Psoas muscle (tissue), 8 donors: ENCODE measurements around the gene MOB3A. TPM values are rescaled to one million over a fixed set of nuclear protein-coding genes. Genes with fewer than 3 reads are reported as not detected.

Experiments
- ATAC-seq, 4 donors: fragments of 200-7000 bp; cut with Tn5 transposase; one replicate each; pipeline ENCODE4 v1.9.1; 2020; ENCODE audit warnings: moderate library complexity in 3 of 4, mild to moderate bottlenecking in 2 of 4
- DNase-seq, 2 donors: peaks; one replicate each; pipeline ENCODE4 v3.0.0-alpha.2; 2020
- H3K27ac ChIP-seq: fragments of 200-600 bp; one replicate; pipeline ENCODE4 v1.8.0; 2022
- H3K27me3 ChIP-seq, 3 donors: fragments of 200-600 bp in 1 of 3; one replicate each; pipeline versions ENCODE4 v1.6.1 to v1.8.0; 2013 to 2022; ENCODE audit warnings: low read length in 2 of 3, mild to moderate bottlenecking in 2 of 3, moderate library complexity in 1 of 3; ENCODE audit not compliant: insufficient read depth in 3 of 3
- H3K36me3 ChIP-seq, 2 donors: fragments of 200-600 bp in 1 of 2; one replicate each; pipeline versions ENCODE4 v1.6.1 to v1.8.0; 2013 to 2022; ENCODE audit warnings: low read depth in 1 of 2, mild to moderate bottlenecking in 1 of 2, moderate library complexity in 1 of 2; ENCODE audit not compliant: insufficient read depth in 1 of 2
- H3K4me1 ChIP-seq: fragments of 200-600 bp; one replicate; pipeline ENCODE4 v1.8.0; 2022
- H3K4me3 ChIP-seq: fragments of 200-600 bp; one replicate; pipeline ENCODE4 v1.8.0; 2022; ENCODE audit warnings: mild to moderate bottlenecking
- H3K9me3 ChIP-seq: fragments of 200-600 bp; one replicate; pipeline ENCODE4 v1.8.0; 2022
- CTCF ChIP-seq: fragments of 200-600 bp; IDR thresholded peaks from one replicate; pipeline ENCODE4 v1.8.0; 2022; ENCODE audit warnings: antibody characterized with exemption
- WGBS, 3 donors: extraction: QIAGEN DNeasy Blood & Tissue Kit; methylation state at CpG; one replicate each; pipeline versions ENCODE4 v1.1.6 to v1.1.7; 2013; 5-methylcytosine and 5-hydroxymethylcytosine counted together
- intact Hi-C, 2 donors: fragments of 100-400 bp; cut with DNase I; formaldehyde crosslinking; loops; one replicate each; pipeline versions ENCODE4 v1.11.0 to v1.14.2; 2022
- polyA plus RNA-seq, 3 donors: library from polyadenylated mRNA; stranded (reverse); fragments of 200-250 nt; gene quantifications; one replicate each; pipeline ENCODE4 v1.2.3, GENCODE V29; 2013
- total RNA-seq, 4 donors: library from RNA; stranded (reverse); fragmentation: NEBNext Ultra II Directional in 2 of 4; extraction: Animal tissue kit (Norgen Biotek cat#: 25700) in 2 of 4; gene quantifications; one replicate each; pipeline versions ENCODE4 v1.2.1 to v1.2.4, GENCODE V29; 2021 to 2023
- donor health status: healthy with polysubstance abuse.
- donor health status: DM: no; HTN: no; CAD: no; lungs with moderate emphysema.
- donor health status: Bipolar disorder and iron deficiency.
- donor health status: healthy.
- donor health status: DM: yes; HTN: yes; CAD: no.
- donor health status: DM: no; HTN: no; CAD: no.
- donor health status: DM: no; HTN: no; CAD: no.
- donor health status: DM: yes; HTN: yes; CAD: no.

Gene MOB3A
- total and polyA plus RNA-seq, 7 donors: 8.3 to 19.8 (median 13.5) TPM

- peaks cover 6 to 72% of the 10 kb centered on the region in 2 donors for H3K36me3 ChIP-seq
- TF ChIP-seq CTCF: no peak
- peak; percentile 43 to 83 for DNase-seq
- WGBS, 3 donors: 38 to 44% (median 41%) methylated on average over 11 of the region's 11 CpGs
- no peaks in the 10 kb centered on the region for H3K9me3 ChIP-seq
- ATAC-seq: peak in 2 of 4 donors; percentile 0 to 1
- intact Hi-C loops: no loop called here
- H3K27ac ChIP-seq: peak overlapping the region; percentile 98
- peaks cover 97% of the 10 kb centered on the region for H3K4me1 ChIP-seq
- H3K27me3 ChIP-seq: no peaks in the 10 kb centered on the region
- no peak overlapping the region for H3K4me3 ChIP-seq
Observed at GRCh38 chr19:2043961-2044708, 52.0 kb downstream of the MOB3A start.

GRCh38 chr19:2043251-2043641 is 52.9 kb downstream of the MOB3A start:
- H3K36me3 ChIP-seq: peaks cover 11 to 72% of the 10 kb centered on the region in 2 donors

GRCh38 chr19:2042485-2043250 is 53.5 kb downstream of the MOB3A start:
- intact Hi-C loops: no loop called here
- Histone ChIP-seq H3K27me3 (no peaks in the 10 kb centered on the region), H3K4me3 (peak overlapping the region; percentile 42), H3K9me3 (no peaks in the 10 kb centered on the region), H3K36me3 (peaks cover 11 to 73% of the 10 kb centered on the region in 2 donors), H3K4me1 (peaks cover 82% of the 10 kb centered on the region), H3K27ac (peak overlapping the region; percentile 98)
- no peak for TF ChIP-seq CTCF
- 25 to 31% (median 26%) methylated on average over 29 of the region's 29 CpGs for WGBS, 3 donors
- DNase-seq: peak; percentile 49 to 85
- peak in 2 of 4 donors; percentile 2 to 4 for ATAC-seq

More at GRCh38 chr19:2043251-2043641, 52.9 kb downstream of the MOB3A start:
- no peaks in the 10 kb centered on the region for H3K9me3 ChIP-seq
- peak overlapping the region; percentile 42 for H3K4me3 ChIP-seq
- TF ChIP-seq CTCF: no peak
- whole genome bisulfite sequencing, 3 donors: 27 to 40% (median 29%) methylated on average over 8 to 9 of the region's 9 CpGs
- intact Hi-C loops: no loop called here
- H3K4me1 ChIP-seq: peaks cover 88% of the 10 kb centered on the region
- no peaks in the 10 kb centered on the region for H3K27me3 ChIP-seq
- no peak for ATAC-seq
- peak overlapping the region; percentile 98 for H3K27ac ChIP-seq
- peak in 1 of 2 donors; percentile 75 for DNase-seq

- Histone ChIP-seq H3K4me3 (peak overlapping the region; percentile 61), H3K36me3 (peaks cover 11 to 73% of the 10 kb centered on the region in 2 donors), H3K27me3 (no peaks in the 10 kb centered on the region), H3K9me3 (no peaks in the 10 kb centered on the region), H3K4me1 (peaks cover 74% of the 10 kb centered on the region), H3K27ac (peak overlapping the region; percentile 98)
- intact Hi-C loops: no loop called here
- DNase-seq: peak; percentile 98 to 99
- 9 to 11% (median 9%) methylated on average over 53 to 77 of the region's 77 CpGs for WGBS, 3 donors
- TF ChIP-seq CTCF: no peak
- peak; percentile 66 to 82 (median 74) for ATAC-seq
Observed at GRCh38 chr19:2041683-2042484, 54.2 kb downstream of the MOB3A start.
